Stimulated activated CD4-positive, alpha-beta T cell treated with anti-CD3 and anti-CD28 coated beads, TNF-alpha, amount 100 ng/mL, for 48 hours (primary cell): Measurements from ENCODE around the gene TMEM43.

ENCODE experiments used
- DNase-seq, 3 donors: peaks; one replicate each; pipeline ENCODE4 v3.0.0-alpha.2; 2020; ENCODE audit warnings: low read depth in 3 of 3

The TMEM43 gene

DNA sequence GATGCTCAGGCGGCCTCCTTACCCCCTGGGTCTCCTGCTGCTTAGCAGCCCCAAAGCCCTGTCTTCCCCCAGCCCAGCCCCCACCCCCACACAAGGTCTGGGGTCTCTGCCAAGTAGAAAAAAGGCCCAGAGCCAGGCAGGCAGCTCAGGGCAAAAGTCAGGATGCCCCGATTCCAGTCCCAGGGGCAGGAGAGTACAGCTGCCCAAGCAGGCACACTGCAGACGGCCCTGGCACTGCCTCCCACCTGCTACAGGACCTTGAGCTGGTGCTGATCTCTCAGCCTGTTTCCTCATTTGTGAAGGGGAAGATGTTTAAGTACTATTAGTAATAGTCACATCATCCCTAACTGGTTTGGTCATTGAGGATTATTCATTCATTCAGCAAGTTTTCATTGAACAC is 12.6 kb downstream of the TMEM43 start:
- DNase-seq: no peak

DNA sequence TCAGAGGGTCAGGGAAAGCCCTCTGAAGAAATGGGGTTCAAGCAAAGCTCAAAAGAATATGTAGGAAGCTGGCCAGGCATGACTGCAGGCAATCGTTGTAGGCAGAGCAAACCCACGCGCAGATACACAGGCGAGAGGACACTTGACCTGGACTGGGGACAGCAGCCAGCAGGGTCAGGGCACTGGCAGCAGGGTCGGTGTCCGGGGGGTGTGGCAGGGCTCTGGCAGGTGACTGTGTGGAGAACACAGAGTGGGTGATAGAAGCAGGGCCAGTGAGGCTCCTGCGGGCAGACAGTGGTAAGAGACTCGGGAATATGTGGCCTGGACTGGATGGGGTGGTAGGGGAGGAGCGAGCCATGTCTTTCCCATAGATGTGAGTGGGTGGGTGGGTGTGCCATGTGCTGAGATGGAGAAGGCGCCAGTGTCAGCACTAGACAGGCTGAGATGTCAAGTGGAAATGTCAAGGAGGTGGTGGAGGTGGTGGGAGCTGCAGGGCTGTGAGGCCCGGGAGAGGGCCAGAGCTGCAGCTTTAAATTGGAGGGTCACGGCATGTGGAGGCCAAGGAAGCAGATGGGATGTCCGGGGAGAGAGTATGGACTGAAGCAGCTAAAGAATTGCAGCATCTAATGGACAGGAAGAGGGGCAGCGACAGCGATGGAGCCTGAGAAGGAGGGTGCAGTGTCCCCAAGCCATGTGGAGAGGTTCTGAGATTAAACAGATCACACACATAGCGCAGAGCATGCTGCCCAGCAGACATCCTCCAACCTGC is 13.4 kb downstream of the TMEM43 start:
- no peak for DNase-seq

DNA sequence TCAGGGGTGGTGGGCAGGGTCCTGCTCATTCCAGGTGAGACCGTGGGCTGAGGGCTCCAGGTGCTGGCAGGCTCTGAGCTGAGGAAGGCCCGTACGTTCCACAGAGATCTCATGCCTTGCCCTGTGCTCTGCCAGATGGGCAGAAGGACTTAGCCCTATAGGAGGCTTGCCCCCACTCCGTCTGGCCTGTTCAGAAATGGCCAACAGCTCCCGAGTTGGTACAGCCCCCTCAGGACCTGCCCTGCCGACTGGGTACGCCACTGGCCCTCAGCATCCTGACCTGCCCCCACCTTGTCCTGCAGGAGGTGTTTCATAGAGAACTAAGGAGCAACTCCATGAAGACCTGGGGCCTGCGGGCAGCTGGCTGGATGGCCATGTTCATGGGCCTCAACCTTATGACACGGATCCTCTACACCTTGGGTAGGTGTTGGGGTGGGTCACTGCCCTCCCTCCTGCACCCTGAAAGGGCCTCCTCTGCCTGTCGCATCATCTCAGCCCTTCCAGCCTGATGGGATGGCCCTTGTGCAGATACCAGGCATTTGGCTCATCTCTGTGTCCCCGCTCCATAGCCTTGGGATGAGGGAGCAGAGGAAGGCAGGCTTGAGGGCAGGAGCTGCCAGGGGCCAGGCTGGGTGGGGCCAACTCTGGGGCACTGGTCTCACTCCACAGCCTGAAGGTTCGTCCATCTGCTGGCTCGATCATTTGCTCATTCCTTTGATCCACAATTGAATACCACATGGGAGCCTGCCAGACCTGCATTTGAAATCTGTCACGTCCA is 14.2 kb downstream of the TMEM43 start:
- DNase-seq: no peak

DNA sequence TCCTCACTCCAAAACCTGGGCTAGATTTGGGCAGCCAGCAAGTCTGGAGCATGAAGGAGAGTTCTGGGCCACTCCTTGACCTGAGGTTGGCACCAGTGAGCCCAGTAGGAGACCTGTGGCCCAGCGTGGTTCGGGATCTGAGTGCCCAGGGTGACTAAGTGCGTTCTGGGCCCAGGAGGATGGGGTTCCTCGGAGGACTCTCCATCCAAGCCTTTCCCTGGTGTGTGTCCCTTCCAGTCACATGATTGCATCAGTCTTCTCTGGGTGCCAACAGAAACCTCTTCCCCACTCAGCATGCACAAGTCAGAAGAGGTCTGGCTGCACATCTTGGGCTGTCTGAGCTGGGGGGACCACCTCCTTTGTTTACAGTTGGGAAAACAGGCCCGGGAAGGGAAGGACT is 14.9 kb downstream of the TMEM43 start:
- DNase-seq: no peak

DNA sequence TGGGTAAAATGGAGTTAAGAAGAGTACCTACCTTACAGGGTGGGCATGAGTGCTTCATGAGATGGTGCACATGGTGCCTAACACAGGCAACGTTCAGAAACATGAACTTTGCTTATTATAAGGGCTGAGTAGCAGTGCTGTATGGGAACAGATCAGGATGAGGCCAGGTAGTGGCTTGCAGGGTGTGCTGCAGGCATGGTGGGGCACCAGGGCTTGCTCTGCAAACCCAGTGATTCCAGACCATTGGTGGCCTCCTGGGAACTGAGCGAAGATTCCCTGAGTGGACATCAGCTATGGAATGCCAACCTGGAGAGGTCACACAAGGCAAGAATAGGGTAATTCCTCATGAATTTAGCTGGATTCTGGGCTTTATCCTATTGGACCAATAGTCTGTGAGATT is 15.8 kb downstream of the TMEM43 start:
- DNase-seq: no peak

DNA sequence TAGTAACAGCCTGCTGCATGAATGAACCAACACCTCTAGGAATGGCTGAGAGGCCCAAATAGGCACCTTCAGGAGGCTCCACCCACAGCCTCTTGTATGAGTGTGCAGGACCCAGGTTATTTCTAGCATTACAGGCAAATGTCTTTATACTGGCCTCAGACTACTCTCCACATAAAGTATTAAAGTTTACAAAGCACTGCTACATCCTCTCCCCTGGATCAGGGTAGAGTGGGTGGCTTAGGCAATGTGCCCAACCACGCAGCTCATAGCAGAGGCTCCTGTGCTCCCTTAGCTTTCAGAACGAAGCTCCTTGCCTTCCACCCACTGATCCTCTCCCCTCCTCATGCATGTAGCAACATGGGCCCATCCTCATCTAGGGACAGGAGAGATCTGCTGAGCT is 16.3 kb downstream of the TMEM43 start:
- no peak for DNase-seq

DNA sequence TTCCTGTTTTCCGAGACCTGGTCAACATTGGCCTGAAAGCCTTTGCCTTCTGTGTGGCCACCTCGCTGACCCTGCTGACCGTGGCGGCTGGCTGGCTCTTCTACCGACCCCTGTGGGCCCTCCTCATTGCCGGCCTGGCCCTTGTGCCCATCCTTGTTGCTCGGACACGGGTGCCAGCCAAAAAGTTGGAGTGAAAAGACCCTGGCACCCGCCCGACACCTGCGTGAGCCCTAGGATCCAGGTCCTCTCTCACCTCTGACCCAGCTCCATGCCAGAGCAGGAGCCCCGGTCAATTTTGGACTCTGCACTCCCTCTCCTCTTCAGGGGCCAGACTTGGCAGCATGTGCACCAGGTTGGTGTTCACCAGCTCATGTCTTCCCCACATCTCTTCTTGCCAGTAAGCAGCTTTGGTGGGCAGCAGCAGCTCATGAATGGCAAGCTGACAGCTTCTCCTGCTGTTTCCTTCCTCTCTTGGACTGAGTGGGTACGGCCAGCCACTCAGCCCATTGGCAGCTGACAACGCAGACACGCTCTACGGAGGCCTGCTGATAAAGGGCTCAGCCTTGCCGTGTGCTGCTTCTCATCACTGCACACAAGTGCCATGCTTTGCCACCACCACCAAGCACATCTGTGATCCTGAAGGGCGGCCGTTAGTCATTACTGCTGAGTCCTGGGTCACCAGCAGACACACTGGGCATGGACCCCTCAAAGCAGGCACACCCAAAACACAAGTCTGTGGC is 16.9 kb downstream of the TMEM43 start:
- DNase-seq: no peak

DNA sequence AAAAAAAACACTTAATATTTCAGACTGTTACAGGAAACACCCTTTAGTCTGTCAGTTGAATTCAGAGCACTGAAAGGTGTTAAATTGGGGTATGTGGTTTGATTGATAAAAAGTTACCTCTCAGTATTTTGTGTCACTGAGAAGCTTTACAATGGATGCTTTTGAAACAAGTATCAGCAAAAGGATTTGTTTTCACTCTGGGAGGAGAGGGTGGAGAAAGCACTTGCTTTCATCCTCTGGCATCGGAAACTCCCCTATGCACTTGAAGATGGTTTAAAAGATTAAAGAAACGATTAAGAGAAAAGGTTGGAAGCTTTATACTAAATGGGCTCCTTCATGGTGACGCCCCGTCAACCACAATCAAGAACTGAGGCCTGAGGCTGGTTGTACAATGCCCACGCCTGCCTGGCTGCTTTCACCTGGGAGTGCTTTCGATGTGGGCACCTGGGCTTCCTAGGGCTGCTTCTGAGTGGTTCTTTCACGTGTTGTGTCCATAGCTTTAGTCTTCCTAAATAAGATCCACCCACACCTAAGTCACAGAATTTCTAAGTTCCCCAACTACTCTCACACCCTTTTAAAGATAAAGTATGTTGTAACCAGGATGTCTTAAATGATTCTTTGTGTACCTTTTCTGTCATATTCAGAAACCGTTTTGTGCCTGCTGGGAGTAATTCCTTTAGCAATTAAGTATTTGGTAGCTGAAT is 17.9 kb downstream of the TMEM43 start:
- peak in 1 of 3 donors; percentile 21 for DNase-seq

DNA sequence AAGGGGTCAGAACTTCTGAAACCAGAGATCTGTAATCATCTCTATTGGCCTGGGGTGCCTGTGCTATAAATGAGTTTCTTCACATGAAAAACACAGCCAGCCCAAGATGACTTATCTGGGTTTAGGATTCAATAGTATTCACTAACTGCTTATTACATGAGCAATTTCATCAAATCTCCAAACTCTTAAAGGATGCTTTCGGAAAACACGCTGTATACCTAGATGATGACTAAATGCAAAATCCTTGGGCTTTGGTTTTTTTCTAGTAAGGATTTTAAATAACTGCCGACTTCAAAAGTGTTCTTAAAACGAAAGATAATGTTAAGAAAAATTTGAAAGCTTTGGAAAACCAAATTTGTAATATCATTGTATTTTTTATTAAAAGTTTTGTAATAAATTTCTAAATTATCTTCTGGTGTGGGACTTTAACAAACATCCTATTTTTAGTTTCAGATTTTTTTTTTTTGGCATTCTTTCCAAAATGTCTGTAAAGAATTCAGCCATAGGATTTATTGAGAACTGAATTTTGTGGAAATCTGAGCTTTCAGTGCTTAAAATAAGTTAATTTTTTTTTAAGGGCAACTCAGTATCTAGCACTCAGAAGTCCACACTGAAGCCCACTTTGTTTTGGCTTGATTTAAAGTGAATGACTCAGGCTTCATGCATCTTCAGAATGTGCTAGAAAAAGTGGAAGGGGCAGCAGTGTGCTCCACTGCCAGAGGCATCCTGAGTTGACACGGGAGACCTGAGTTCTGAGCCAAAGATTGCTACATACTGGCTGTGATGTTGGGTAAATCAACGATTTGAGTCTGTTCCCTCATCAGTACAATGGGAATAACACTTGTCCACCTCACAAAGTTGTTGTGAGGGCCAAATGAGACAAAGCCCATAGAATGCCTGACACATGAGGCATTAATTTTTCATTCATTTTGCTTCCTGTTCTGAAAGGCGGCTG is 18.7 kb downstream of the TMEM43 start:
- DNase-seq: no peak

DNA sequence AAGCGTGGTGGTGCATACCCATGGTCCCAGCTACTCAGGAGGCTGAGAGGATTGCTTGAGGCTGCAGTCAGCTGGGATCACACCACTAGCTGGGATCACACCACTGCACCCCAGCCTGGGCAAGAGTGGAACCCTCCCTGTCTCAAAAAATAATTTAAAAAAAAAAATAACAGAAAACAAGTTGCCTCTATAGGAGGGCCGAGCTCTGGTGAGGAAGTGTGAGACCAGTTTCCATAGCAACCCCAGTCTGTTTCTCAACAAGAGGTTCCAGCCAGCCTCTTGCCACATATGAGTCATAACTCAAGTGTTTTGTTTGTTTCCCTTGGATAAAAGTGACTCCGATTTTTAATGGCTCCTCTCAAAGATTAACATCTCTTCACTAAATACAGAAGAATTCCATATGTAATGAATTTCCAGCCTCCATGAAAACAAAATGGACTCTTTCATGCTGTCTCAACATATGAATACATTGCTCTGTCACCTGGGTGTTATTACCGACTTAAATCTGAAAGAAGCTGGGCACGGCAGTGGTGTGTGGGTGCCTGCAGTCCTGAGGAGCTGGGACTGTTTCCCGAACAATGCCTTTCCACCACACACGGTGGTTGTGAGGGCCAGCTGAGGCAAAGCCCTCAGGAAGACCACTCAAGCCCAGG is 19.7 kb downstream of the TMEM43 start:
- peak in 2 of 3 donors; percentile 14 to 34 for DNase-seq

DNA sequence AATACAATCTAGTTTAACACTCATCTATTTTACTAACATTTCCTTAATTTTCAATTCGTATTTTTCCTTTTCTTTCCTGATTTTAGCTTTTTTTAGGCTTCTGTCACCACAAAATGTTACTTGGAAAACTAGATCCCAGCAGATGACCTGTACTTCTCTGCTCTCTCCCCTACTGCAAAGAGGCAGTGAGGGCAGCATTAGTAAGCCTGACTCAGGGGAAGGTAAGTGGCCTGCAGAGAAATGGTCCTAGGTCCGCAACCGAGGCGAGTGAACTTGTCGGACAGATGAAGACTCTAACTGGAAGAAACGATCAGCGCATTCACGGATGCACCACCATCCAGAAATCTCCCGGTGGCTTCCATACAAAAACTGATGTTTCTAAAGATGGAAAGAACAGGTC is 20.4 kb downstream of the TMEM43 start:
- DNase-seq: no peak

DNA sequence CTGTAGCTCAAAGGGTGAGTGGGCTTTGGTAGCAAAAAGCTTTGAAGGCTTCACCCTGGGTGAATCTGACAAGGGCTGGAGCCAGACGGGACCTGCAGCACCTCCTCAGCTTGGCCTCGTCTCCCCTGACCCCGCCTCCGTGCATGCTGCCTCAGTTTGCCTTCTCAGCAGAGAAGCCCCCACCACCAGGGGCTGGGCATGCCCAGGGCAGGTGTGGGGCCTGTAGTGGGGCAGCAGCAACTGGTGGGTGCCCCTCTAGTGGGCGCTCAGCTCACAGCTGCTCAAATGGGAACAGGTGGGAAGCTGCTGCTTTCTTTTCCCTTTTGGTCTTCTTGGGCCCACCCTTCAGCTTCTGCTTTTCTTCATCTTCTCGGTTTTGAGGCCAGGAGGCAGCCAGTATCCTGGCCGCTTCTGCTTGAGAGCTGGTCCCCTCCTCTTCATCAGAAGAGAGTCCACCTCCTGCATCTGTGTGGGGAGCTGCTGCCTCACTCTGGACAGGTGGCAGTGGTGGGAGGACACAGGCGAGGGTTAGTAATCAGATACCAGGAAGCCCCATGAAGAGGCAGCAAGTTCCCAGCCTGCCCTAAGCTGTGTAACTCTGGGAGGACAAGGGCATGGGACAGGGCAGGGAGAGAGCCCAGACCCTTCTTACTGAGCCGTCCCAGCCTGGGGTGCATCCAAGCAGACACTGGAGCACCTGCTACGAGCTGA is 21.0 kb downstream of the TMEM43 start:
- DNase-seq: no peak

DNA sequence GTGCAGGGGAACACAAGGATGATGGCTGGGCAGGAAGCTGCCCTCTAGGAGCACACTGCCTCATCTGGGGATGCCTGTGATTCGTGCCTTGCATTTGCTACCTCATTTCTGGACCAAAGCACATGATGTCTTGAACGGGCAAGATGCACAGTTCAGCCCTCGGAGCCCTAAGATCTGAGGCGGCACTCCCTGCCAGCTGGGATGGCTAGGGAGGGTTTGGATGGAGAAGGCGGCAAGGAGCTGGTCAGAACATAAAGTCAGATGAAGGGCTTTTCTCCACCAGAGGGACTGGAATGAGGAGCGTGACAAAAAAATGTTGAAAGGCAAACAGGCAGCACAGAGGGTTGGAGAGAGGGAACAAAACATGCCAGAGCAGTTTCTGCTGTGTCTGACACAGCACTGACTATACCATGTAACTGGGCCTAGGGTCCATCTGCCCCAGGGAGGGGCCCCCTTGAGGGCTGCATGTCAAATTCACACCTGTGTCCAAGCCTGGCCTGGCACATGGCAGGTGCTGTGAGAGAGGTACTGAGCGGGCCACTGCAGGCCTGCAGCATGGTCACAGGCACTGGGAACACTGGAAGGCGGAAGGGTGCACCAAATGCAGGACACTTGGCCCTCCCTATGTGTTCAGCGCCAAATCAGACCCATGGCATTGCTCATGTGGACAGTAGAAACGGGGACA is 21.7 kb downstream of the TMEM43 start:
- DNase-seq: no peak

DNA sequence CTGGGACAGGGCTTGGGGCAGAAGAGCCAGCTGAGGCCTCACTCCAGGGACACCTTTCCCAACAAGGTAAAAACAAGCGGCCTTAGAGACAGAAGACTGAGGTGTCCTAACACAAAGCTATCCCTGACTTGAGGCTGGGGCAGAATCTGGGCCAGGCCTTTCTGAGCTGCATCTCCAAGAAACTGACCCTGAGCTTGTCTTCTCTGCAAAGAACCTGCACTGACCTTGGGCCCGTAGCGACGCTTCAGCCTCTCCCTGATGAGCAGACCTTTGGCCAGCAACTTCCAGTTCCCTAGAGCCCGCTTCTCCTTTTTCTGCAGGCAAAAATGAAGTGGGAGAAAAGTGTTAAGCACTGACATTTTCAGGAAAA is 22.2 kb downstream of the TMEM43 start:
- no peak for DNase-seq

DNA sequence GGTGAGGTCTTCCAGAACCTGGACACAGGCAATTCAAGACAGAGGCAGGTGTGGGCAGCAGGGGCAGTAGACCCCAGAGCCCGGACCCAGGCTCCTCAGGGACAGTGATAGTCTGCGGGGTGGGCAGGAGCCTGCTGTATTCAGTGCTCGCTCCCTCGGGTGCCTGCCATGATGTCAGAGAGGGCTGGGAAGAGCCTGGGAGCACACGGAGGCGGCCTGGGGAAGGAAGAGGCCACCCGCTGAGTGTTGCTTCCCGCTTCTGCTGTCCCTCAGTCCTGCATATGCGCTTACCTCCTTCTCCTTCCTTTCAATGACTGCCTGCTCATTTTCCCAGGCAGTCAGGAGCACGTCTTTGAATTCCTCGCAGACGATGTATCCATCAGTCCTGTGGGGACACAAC is 22.8 kb downstream of the TMEM43 start:
- DNase-seq: no peak

DNA sequence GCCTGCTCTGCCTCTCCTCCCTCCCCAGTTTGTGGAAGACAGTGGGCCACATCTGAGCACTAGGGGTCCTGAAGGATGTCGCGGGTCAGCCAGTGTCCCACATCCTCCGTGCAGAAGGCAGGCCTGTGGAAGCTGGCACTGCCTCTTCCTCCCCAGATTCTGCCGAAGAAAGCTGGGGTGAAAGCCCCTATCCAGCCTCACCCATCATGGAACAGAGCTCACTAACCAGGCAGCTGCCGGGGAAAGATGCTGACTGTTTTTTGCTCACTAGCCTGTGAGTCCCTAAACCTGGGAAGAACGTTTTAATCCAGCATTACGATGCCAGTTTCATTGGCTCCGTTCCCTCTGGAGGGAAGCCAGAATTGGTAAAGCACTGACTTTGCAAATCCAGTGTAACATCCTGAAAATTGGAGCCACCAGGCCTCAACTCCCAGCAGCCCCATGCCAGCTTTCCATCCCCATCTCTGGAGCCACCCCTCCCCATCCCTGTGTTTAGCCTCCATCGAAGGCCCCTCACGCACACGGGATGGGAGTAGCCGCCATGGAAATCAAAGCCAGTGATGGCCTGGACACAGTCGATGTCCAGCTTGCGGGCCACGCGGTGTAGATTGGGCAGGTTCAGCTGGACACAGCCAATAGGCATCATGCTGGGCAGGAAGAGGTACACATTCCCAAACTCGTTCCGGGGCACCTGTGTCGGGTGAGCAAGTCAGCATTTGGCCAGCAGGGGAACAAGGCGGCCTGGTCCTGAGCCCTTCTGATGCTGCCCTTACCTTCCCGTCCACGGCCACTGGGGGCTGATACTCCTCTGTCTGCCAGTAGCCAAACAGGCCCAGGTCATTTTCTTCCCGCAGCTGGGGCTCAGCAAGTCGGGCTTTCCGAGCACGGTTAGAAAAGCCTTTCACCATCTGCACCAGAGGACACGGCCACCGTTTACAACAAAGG is 23.5 kb downstream of the TMEM43 start:
- no peak for DNase-seq

DNA sequence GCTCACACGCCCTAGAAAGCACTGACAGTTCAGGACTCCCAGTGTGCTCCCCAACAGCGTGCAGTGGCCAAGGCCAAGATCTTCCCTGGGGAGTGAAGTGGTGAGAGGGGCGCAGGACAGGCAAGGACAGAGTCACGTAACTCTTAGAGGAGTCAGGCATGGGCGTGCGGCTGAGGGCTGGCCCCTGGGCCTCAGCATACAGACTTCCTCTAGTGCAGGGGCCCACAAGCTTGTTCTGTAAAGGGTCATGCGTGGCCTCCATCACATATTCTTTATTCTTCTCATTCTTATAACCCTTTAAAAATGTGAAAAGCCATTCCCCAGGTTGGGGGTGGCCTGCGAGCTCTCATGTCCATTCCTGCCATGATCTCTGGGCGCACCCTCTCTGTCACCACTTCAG is 25.2 kb downstream of the TMEM43 start:
- no peak for DNase-seq
